Measurements from ENCODE around the gene HIRIP3.

HIRIP3 gene

GRCh38 chr16:30002614-30003346, 7.4 kb upstream of the HIRIP3 start:
- in situ Hi-C loops (cut with MboI; ENCODE audit: low sequenced_read_pairs) = loop anchor here (25.0 kb wide), 1 partner anchor 890 kb away; no protein-coding TSS in a partner anchor

- in situ Hi-C loops (cut with MboI; ENCODE audit: low sequenced_read_pairs) = loop anchor here (25.0 kb wide), 1 partner anchor 889 kb away; no protein-coding TSS in a partner anchor
Measured at GRCh38 chr16:30000735-30001631, 5.6 kb upstream of the HIRIP3 start.

DNA sequence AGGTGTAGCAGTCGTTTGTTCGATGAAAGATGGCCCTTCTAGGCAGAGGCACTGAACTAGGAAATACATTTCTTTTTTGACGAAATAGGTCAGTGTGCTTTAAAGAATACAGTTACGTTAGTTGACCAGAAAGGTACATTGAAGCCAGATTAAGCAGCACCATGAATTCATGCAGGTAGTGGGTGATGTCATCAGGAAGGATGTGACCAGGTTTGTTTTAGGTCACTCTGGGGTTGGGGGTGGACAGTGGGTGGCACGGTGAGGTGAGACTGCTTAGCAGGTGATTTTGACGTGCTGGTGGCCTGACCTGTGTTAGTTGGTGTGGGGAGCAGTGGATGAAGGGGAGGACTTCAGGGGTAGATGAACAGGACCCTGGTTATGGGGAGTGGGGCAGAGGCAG, 4.2 kb upstream of the HIRIP3 start:
- in situ Hi-C loops (cut with MboI; ENCODE audit: low sequenced_read_pairs) = loop anchor here (25.0 kb wide), 1 partner anchor 887 kb away; no protein-coding TSS in a partner anchor

DNA sequence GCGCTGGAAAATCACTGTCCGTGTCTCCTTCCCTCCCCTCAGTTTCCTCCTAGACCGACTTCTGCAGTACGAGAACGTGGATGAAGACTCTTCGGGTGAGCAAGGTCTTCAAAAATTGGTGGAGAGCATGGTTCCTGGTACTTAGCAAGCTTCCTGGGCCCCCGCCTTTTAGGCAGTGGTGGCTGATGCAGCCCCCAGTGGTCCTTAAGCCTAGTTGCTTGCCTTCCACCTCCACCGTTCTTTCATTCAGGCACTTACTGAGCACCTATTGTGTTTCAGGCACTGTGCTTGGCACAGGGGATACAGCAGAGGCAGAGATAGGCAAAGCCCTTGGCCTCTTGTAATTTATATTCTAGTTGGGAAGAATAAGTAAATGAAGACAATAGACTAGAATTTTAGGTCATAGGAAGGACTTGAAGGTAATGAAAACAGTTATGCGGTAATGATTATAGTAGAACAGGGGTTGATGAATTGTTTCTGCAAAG, 1.4 kb upstream of the HIRIP3 start:
- in situ Hi-C loops (cut with MboI; ENCODE audit: low sequenced_read_pairs) = no loop called here

DNA sequence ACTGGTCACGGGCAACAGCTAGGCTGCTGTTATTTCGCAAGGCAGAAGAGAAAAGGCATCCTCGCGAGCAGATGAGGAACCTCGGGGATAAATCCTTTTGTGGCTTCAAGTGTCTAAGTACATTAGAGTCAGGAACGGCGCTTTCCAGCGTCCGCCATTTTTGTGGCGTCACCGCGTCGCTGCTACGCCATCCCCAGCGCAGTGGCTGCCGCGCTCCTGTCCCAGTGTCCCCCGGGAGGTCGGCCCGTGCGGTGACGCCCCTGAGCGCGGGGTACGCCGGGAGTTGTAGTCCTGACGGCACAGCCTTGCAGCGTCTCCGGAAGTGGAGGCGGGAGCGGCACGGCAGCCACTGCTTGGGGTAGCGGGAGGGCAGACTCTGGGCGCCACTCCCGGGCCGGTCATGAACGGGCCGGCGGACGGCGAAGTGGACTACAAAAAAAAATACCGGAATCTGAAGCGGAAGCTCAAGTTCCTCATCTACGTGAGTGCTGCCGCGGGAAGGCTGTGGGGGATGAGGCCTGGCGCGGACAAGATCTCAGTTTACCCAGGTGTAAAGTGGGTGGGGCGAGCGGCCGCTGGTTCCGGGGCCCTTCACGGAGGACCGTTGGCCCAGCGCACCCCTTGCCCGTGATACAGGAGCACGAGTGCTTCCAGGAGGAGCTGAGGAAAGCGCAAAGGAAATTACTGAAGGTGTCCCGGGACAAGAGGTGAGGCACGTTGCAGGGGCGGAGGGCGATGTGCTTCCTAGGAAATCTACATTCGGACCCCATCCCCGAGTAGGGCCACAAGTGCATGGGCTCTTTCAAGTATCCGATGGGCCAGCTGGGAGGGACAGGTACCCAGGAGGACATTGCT, 721 bp upstream of the HIRIP3 start, which contains the start of gene INO80E:
INO80E (plus strand) TSS at position 331 of the 855 bp plus-strand sequence; CDS start at position 401, 70 bp downstream.
- in situ Hi-C loops (cut with MboI; ENCODE audit: low sequenced_read_pairs) = no loop called here

DNA sequence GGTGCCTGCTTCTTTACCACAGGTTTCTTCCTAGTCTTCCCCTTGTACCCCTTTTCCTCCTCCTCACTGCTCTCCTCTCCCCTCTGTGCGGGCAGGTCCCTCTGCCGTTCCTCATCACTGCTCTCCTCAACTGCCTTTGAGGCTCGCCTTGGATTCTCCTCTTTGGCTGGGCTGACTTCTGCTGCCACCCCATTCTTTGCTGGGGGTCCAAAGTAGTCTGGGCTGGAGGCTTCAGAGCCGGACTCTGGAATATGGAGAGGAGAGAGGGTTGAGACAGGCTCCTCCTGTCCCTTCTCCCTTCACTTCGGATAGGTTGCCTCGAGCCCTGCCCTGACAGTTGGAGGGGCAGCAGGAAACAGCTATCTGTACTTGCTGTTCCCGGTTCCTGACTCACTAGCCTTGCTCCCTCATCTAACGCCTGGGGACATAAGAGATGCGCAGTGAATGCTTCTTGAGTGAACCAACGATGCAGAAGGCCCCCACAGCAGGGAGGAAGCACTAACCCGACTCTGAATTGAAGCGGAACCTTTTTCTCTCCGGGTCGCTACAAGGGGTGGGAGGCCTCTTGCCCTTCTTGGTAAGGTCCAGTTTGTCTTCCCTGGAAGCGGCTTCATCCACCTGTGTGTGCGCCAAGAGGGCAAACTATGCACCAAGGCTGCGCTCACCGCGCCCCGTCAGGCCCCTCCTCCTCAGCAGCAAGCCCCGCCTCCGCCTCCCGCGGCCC, 655 bp downstream of the HIRIP3 start:
- in situ Hi-C loops (cut with MboI; ENCODE audit: low sequenced_read_pairs) = no loop called here

DNA sequence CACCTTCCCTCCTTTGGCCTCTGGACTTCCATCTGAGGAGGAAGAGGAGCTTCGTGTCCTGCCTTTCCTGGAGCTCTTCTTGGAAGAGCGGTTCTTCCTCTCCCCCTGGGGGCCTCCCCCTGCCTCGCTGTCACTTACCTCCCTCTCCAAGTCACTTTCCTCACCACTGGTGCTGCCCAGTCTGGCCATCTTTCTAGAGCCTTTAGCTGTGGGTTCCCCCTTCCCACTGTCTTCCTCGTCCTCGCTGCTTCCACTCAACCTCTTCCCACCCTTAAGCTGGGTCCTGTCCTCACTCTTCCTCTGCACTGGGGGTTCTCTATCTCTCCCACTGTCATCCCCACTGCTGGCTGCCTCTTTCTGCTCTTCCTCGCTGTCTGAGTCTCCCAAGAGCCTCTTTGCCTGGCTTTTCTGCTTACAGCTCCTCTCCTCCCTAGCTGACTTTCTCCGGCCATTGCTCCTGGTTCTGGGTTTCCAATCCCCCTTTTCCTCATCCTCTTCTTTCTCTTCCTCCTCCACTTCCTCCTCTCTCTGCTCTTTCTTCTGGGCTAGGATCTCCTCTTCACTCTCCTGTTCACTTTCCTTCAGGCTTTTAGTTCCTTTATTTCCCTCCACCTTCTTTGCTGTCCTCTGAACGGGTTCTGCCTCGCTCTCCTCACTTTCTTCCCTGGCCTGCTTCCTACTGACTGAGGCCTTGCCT, 1.4 kb downstream of the HIRIP3 start:
- in situ Hi-C loops (cut with MboI; ENCODE audit: low sequenced_read_pairs) = no loop called here

DNA sequence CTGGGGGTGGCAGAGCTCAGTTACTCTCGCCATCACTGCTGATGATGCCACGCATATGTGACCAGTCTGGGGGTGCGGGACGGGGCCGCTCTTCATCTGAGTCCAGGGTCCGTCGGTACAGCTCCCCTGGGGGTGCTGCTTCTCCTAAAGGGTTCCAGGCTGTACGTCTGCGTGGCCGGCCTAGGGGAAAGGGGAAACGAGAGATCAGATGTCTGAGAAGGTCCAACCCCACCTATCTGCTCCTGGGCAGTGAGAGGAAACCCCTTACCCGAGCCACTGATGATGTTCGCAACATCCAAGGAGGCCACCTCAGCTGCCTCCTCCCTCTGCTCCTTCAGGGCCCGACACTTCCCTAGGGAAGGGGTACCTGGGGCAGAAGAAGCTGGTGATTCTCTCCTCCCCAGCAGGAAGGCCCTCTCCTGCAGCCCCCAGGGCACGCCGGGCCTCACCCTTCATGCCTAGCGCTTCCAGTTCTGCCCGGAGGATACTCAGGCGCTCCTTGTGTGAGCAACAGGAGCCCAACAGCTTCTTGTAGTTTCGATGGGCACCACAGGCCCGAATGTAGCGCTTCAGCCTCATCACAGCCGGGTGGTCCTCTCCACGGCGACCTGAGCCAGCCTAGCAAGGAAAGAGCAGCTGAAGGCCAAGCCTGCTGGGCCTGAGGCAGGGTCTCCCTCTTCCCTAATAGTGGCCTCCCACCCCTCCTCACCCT, 2.1 kb downstream of the HIRIP3 start:
- in situ Hi-C loops (cut with MboI; ENCODE audit: low sequenced_read_pairs) = no loop called here

GRCh38 chr16:29992344-29992967, 3.0 kb downstream of the HIRIP3 start:
- in situ Hi-C loops (cut with MboI; ENCODE audit: low sequenced_read_pairs) = no loop called here

GRCh38 chr16:29991571-29991904, 3.9 kb downstream of the HIRIP3 start:
- in situ Hi-C loops (cut with MboI; ENCODE audit: low sequenced_read_pairs) = no loop called here

DNA sequence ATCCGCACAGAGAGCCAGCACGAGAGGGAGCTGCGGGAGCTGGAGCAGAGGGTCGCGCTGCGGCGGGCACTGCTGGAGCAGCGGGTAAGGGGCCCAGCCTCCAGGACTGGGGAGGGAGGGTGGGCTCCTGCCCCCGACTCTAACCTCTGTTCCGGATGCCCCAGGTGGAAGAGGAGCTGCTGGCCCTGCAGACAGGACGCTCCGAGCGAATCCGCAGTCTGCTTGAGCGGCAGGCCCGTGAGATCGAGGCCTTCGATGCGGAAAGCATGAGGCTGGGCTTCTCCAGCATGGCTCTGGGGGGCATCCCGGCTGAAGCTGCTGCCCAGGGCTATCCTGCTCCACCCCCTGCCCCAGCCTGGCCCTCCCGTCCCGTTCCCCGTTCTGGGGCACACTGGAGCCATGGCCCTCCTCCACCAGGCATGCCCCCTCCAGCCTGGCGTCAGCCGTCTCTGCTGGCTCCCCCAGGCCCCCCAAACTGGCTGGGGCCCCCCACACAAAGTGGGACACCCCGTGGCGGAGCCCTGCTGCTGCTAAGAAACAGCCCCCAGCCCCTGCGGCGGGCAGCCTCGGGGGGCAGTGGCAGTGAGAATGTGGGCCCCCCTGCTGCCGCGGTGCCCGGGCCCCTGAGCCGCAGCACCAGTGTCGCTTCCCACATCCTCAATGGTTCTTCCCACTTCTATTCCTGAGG, 4.4 kb downstream of the HIRIP3 start:
- in situ Hi-C loops (cut with MboI; ENCODE audit: low sequenced_read_pairs) = no loop called here

DNA sequence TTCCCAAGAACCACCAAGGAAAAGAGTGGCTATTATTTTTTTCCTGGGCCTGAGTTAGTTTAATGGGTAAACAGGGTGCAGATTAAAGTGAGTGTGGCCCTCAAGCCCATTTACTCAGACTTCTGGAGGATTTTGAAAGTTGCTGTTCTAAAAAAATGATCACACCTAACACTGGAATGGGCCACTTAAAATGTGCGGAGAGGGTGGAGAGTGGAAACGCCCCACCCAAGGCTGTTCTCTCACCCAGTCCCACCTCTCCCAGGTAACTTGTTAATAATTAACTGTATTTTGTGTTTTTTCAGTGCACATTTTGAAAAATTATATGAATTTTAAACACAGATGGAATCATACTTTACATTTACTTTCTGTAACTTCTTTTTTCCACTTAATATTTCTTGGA, 5.4 kb downstream of the HIRIP3 start:
- in situ Hi-C loops (cut with MboI; ENCODE audit: low sequenced_read_pairs) = no loop called here

- in situ Hi-C loops (cut with MboI; ENCODE audit: low sequenced_read_pairs) = no loop called here
Measured at GRCh38 chr16:29989111-29989858, 6.1 kb downstream of the HIRIP3 start.

DNA sequence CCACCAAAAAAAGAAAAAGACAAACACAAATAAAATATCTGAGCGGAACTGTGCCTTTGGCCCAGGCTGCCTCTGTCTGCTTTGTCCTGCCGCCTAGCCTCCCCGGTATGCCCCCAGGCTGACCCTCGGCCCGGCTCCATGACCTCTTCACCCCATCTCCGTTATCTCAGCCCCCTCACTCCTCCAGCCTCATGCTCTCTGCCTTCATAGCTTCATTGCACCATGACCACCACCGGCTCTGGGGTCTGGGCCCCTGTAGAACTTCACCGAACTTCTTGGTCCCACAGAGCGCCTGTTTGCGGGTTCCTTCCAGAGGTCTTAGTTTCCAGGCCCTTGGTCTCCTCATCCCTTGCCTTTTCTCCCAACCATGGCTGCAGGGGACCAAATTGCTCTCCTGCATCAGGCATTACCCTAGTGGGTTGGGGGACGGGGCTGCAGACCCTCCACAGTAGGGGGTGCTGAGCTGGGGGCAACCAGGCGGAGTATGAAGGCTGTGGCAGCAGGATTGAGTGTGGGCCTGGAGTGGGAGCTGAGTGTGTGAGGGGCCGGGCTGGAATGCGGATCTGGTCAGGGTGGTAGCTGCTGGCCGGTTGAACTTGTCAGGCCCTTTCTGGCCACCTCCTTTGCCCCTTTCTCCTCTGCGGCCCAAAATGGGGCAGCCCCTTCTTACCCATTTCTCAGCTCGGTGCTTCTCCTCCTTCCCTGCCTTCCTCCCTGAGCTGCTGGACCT, 6.9 kb downstream of the HIRIP3 start:
- in situ Hi-C loops (cut with MboI; ENCODE audit: low sequenced_read_pairs) = no loop called here

- in situ Hi-C loops (cut with MboI; ENCODE audit: low sequenced_read_pairs) = no loop called here
Measured at GRCh38 chr16:29987371-29988085, 7.9 kb downstream of the HIRIP3 start.

GRCh38 chr16:29986931-29987330, 8.5 kb downstream of the HIRIP3 start:
- in situ Hi-C loops (cut with MboI; ENCODE audit: low sequenced_read_pairs) = no loop called here

Measured in HL-60/S4 treated with retinoic acid at 250 ng/mL for 4 days and 3 days (cell line).